HG03354 (cell line): ENCODE measurements around the gene BID.
A peak's percentile ranks its signal among the peaks of the same experiment; 100 is the strongest.

Experiments used
- ATAC-seq: cut with Tn5 transposase; IDR thresholded peaks from one replicate; pipeline ENCODE4 v1.9.1; 2021; ENCODE audit warnings: mild to moderate bottlenecking; ENCODE audit not compliant: unreplicated experiment, poor library complexity, severe bottlenecking

The BID gene

GRCh38 chr22:17785185-17786184, 11.2 kb upstream of the BID start:
- ATAC-seq: no peak

GRCh38 chr22:17784776-17785175, 10.5 kb upstream of the BID start:
- ATAC-seq: no peak

- ATAC-seq: no peak
These were observed 9.7 kb upstream of the BID start for GRCh38 chr22:17783773-17784480.

GRCh38 chr22:17783312-17783711, 9.0 kb upstream of the BID start:
- no peak for ATAC-seq

- no peak for ATAC-seq
These were observed 8.4 kb upstream of the BID start for GRCh38 chr22:17782621-17783020.

- no peak for ATAC-seq
These were observed 7.9 kb upstream of the BID start for GRCh38 chr22:17782158-17782557.

GRCh38 chr22:17781319-17782031, 7.2 kb upstream of the BID start:
- no peak for ATAC-seq

GRCh38 chr22:17780741-17781318, 6.6 kb upstream of the BID start:
- no peak for ATAC-seq

- ATAC-seq: no peak
These were observed 6.0 kb upstream of the BID start for GRCh38 chr22:17780116-17780740.

- ATAC-seq: peak; percentile 42
These were observed 5.2 kb upstream of the BID start for GRCh38 chr22:17779286-17780115.

GRCh38 chr22:17778412-17778976, 4.2 kb upstream of the BID start:
- no peak for ATAC-seq

- ATAC-seq: no peak
These were observed 3.4 kb upstream of the BID start for GRCh38 chr22:17777717-17778044.

- ATAC-seq: peak; percentile 34
These were observed 2.9 kb upstream of the BID start for GRCh38 chr22:17777005-17777716.

GRCh38 chr22:17775781-17776465, 1.7 kb upstream of the BID start:
- no peak for ATAC-seq

- no peak for ATAC-seq
These were observed 837 bp upstream of the BID start for GRCh38 chr22:17774926-17775685.

GRCh38 chr22:17773606-17774205, 563 bp downstream of the BID start:
- peak; percentile 33 for ATAC-seq
